Measurements from ENCODE around the gene MYO7B. TPM values are rescaled to one million over a fixed set of nuclear protein-coding genes. Genes with fewer than 3 reads are reported as not detected.

The MYO7B gene
- total RNA-seq, 1 donor from 2014 or later = 0.02 TPM

DNA sequence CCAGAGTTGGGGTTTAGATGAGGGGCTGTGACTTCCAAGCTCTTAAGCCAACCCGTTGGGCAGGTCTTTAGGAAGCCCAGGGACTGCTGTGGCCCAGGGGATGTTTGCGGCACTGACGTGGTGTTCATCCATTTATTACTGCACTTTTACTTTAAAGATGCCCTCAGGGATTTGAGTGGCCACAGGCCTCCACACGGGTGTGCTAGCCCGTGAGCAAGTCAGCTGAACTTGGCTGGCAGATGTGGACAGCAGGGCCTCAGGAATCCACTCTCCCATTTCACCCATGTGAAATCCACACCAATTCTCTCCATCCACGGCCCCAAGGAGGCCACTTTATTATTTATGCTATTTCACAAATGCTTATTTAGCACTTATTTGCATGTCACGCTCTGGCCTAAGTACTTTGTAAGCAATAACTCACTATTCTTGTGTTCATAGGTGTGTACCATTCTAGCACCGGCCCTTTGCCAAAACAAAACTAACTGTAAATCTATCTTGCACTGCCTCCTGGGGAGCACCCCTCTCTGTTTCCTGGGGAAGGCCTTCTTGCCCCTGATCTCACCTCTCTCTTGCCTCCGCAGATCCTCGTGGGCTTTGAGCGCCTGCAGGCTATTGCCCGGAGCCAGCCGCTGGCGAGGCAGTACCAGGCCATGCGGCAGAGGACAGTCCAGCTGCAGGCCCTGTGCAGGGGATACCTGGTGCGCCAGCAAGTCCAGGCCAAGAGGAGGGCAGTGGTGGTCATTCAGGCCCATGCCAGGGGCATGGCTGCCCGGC lies 71.3 kb downstream of the MYO7B start:
- H3K4me1 Mint-ChIP-seq (ENCODE audit: low read depth) = no peaks in the 10 kb centered on the region
- DNase-seq (ENCODE audit: low spot score) = peak; percentile 88
- peaks cover 16% of the 10 kb centered on the region for H3K9me3 Mint-ChIP-seq (ENCODE audit: low read depth)
- peaks cover 6% of the 10 kb centered on the region for H3K36me3 Mint-ChIP-seq (ENCODE audit: low read depth)
- H3K27me3 Mint-ChIP-seq (ENCODE audit: low read depth) = no peaks in the 10 kb centered on the region
- no peak overlapping the region for H3K27ac Mint-ChIP-seq (ENCODE audit: unreplicated experiment)
- TF ChIP-seq, protein P1, sequence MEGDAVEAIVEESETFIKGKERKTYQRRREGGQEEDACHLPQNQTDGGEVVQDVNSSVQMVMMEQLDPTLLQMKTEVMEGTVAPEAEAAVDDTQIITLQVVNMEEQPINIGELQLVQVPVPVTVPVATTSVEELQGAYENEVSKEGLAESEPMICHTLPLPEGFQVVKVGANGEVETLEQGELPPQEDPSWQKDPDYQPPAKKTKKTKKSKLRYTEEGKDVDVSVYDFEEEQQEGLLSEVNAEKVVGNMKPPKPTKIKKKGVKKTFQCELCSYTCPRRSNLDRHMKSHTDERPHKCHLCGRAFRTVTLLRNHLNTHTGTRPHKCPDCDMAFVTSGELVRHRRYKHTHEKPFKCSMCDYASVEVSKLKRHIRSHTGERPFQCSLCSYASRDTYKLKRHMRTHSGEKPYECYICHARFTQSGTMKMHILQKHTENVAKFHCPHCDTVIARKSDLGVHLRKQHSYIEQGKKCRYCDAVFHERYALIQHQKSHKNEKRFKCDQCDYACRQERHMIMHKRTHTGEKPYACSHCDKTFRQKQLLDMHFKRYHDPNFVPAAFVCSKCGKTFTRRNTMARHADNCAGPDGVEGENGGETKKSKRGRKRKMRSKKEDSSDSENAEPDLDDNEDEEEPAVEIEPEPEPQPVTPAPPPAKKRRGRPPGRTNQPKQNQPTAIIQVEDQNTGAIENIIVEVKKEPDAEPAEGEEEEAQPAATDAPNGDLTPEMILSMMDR (IDR thresholded peaks at IDR 0.05) = no peak
- no peak overlapping the region for H3K4me3 Mint-ChIP-seq (ENCODE audit: unreplicated experiment)

DNA sequence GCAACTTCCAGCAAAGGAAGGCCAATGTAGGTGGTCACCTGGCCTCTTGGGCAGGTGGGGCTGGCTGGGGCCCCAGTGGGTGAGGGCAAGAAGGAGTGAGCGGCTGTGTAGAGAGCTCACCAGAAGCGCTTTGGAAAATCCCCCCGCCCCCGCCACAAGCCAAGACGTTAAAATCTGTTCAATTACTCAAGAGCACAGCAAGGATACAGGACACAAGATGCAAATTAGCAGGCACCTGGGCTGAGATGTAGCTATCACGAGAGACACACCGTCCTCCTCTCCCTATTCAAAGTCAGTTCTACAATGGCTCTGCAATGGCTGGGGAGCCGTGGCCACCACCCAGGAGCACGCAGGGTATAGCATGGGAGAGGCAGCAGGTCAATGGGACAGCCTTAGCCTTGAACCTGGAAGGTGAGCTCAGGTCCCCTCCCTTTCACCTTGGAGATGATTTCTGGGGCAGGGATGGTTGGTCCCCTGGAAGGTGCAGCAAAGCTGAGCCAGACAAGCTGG lies 72.0 kb downstream of the MYO7B start:
- DNase-seq (ENCODE audit: low spot score) = peak; percentile 24
- peaks cover 5% of the 10 kb centered on the region for H3K36me3 Mint-ChIP-seq (ENCODE audit: low read depth)
- no peak overlapping the region for H3K4me3 Mint-ChIP-seq (ENCODE audit: unreplicated experiment)
- no peaks in the 10 kb centered on the region for H3K27me3 Mint-ChIP-seq (ENCODE audit: low read depth)
- H3K9me3 Mint-ChIP-seq (ENCODE audit: low read depth) = peaks cover 11% of the 10 kb centered on the region
- no peak overlapping the region for H3K27ac Mint-ChIP-seq (ENCODE audit: unreplicated experiment)
- H3K4me1 Mint-ChIP-seq (ENCODE audit: low read depth) = no peaks in the 10 kb centered on the region
- TF ChIP-seq, protein P1 (IDR thresholded peaks at IDR 0.05) = no peak

DNA sequence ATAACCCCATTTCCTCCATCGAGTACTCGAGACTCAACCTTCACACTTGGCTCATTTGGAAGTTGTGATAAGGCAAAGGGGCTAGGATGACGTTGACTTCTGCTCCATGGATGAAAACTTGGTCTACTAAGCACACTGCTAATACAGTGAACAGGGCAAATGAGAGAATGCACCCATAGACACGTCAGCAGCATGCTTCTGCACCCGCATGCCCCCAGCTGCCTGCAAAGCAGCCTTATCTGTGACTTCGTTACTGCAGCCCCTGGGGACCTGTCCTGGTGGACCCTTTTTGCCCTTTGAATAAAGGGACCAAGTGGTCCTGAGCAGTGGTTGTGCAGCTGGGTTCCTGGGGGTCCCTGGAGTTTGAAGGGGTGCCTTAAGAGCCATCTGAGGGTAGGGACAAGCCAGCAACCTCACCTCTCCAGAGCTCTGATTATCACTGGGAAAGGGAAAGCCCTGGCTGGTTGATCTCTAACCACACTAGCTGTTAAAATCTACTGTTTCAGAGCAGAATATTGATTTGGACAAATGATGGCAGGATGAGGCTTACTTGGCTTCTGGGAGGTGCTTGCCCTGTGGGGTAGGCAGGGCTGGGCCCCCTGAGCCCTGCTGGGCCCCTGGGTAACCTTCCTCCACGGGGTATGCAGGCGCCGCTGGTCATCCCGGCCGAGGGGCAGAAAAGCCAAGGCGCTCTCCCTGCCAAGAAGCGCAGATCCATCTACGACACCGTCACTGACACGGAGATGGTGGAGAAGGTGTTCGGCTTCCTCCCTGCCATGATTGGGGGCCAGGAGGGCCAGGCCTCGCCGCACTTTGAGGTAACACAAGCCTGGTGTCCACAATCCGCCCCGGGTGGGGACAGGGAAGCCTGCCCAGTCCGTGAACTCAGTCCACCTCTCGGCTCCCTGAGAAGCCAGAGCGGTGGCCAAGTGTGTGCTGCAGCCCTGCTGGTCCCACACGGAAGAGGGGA lies 72.9 kb downstream of the MYO7B start:
- Mint-ChIP-seq H3K27me3 (ENCODE audit: low read depth) (no peaks in the 10 kb centered on the region), H3K36me3 (ENCODE audit: low read depth) (peaks cover 4% of the 10 kb centered on the region), H3K4me3 (ENCODE audit: unreplicated experiment) (no peak overlapping the region), H3K4me1 (ENCODE audit: low read depth) (no peaks in the 10 kb centered on the region), H3K9me3 (ENCODE audit: low read depth) (peaks cover 10% of the 10 kb centered on the region), H3K27ac (ENCODE audit: unreplicated experiment) (no peak overlapping the region)
- no peak for DNase-seq (ENCODE audit: low spot score)
- TF ChIP-seq, protein P1 (IDR thresholded peaks at IDR 0.05) = no peak

DNA sequence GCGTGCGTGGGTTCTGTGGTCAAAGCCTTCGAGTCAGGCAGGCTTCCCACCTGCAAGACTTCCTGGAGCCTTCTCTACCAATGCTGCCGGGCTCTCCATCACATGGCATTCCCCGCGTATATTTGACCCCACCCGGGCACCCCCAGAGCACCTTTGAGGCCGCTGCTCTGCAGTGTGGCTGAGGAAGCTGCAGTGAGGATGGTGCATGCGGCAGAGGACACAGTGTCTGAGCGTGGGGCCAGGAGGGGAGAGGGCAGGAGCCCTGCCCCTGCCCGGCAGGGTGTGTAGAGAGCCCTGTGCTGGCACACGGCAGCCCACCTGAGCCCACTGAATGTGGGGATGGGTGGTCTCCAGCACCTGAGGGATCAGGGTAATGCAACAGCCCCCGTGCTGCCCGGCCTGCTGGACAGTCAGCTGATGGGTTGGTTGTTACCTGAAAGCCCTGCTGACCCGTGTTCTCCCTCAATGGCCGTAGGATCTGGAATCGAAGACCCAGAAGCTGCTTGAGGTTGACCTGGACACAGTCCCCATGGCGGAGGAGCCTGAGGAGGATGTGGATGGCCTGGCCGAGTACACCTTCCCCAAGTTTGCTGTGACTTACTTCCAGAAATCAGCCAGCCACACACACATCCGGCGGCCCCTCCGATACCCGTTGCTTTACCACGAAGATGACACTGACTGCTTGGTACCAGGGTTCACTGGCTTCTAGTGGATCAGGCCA lies 73.7 kb downstream of the MYO7B start:
- H3K36me3 Mint-ChIP-seq (ENCODE audit: low read depth) = peaks cover 9% of the 10 kb centered on the region
- DNase-seq (ENCODE audit: low spot score) = no peak

More for the DNA sequence above, 73.7 kb downstream of the MYO7B start:
- Mint-ChIP-seq H3K27ac (ENCODE audit: unreplicated experiment) (no peak overlapping the region), H3K4me1 (ENCODE audit: low read depth) (no peaks in the 10 kb centered on the region), H3K9me3 (ENCODE audit: low read depth) (peaks cover 16% of the 10 kb centered on the region), H3K27me3 (ENCODE audit: low read depth) (no peaks in the 10 kb centered on the region), H3K4me3 (ENCODE audit: unreplicated experiment) (no peak overlapping the region)
- TF ChIP-seq, protein P1 (IDR thresholded peaks at IDR 0.05) = no peak

Data from chondrocyte (in vitro differentiated cells).